ENCODE measurements around the gene KCNJ15. TPM values are rescaled to one million over a fixed set of nuclear protein-coding genes. Genes with fewer than 3 reads are reported as not detected.
A peak's percentile ranks its signal among the peaks of the same experiment; 100 is the strongest.

Gene KCNJ15
- total and polyA plus RNA-seq, 2 of the 4 experiments (the other 2 are of a cell fraction), result under 0.01 to 0.07 TPM

GRCh38 chr21:38284216-38284615, 27.4 kb downstream of the KCNJ15 start:
- peak overlapping the region; percentile 91; the same call in 1 of the 3 replicates for H2BK15ac ChIP-seq (ENCODE audit: low read depth, low read length)
- H3K18ac ChIP-seq (ENCODE audit: low read depth, low read length), result peak overlapping the region; percentile 37; the same call in 1 of the 2 replicates
- intact Hi-C loops (cut with micrococcal nuclease), result no loop called here
- ChIA-PET CTCF (interaction anchor here (0.6 kb wide), 1 partner anchor 11 kb away, joined by 3 read pairs; no protein-coding TSS in a partner anchor), POLR2A (ENCODE audit: unreplicated experiment) (no interaction called here)
- DNase-seq (no peak), ATAC-seq (ENCODE audit: low read depth) (no peak)
- no peak overlapping the region for H3K56ac ChIP-seq (ENCODE audit: extremely low read depth, insufficient read depth, low read length)
- H4K8ac ChIP-seq (ENCODE audit: low read depth in 2 of 2, low read length in 2 of 2), result 0 out of 4 replicates have a peak overlapping the region, but pooled peaks of 1 of the 2 experiments have one; percentile 73
- H3K4me3 ChIP-seq (ENCODE audit: insufficient read depth, low read depth, low read length), result no peak overlapping the region
- no peak overlapping the region for H3K14ac ChIP-seq (replicated peaks; ENCODE audit: low read depth, low read length)
- no TSS peak for BruUV-seq (replicated peaks)
- peak overlapping the region; percentile 6 for H2BK20ac ChIP-seq (ENCODE audit: low read depth, low read length)
- H3K9me3 ChIP-seq (ENCODE audit: control insufficient read depth, insufficient read depth, low read length), result no peaks in the 10 kb centered on the region
- 81% methylated on average over 3 of the region's 6 CpGs; no CpG with 5 or more reads in 1 of the 2 experiments for WGBS, 2 experiments (ENCODE audit: extremely low coverage in 2 of 2, insufficient read length in 1 of 2)
- H4K91ac ChIP-seq (ENCODE audit: insufficient read depth, low read depth, low read length), result peak overlapping the region; percentile 72; the same call in 1 of the 2 replicates
- no peak overlapping the region for H2AFZ ChIP-seq (replicated peaks; ENCODE audit: low read length, poor library complexity)
- in situ Hi-C loops (cut with MboI; ENCODE audit: low sequenced_read_pairs), result no loop called here
- H3K23ac ChIP-seq (ENCODE audit: low read depth, low read length), result no peak overlapping the region
- TF ChIP-seq CEBPB (IDR thresholded peaks at IDR 0.05; ENCODE audit: low read depth, low read length), result no peak
- no peaks in the 10 kb centered on the region for H3K79me1 ChIP-seq (ENCODE audit: low read depth in 1 of 2, low read length in 2 of 2)
- H4K5ac ChIP-seq (ENCODE audit: low read depth, low read length), result no peak overlapping the region
- H3K4ac ChIP-seq (ENCODE audit: low read depth, low read length), result no peak overlapping the region
- H2BK5ac ChIP-seq (ENCODE audit: low read depth, low read length, poor library complexity, severe bottlenecking), result no peak overlapping the region
- H2AK9ac ChIP-seq (replicated peaks; ENCODE audit: low read depth, low read length, poor library complexity), result no peak overlapping the region
- dilution Hi-C loops (cut with HindIII; ENCODE audit: low sequenced_read_pairs, unreplicated experiment), result no loop called here
- H4K20me1 ChIP-seq (ENCODE audit: insufficient read depth, low read length), result no peaks in the 10 kb centered on the region
- H3K4me2 ChIP-seq (ENCODE audit: low read depth, low read length), result no peak overlapping the region
- no peaks in the 10 kb centered on the region for H3K27me3 ChIP-seq (ENCODE audit: control insufficient read depth, insufficient read depth, low read length)
- no peak overlapping the region for H3K9ac ChIP-seq (ENCODE audit: low read depth, low read length)
- peaks cover 11% of the 10 kb centered on the region for H3K9me1 ChIP-seq (ENCODE audit: insufficient read depth, low read length)
- H3K4me1 ChIP-seq (ENCODE audit: control insufficient read depth, insufficient read depth, low read length), result peaks cover 10% of the 10 kb centered on the region; the same call in 1 of the 2 replicates
- H3K27ac ChIP-seq (ENCODE audit: insufficient read depth, low read length), result no peak overlapping the region
- no peaks in the 10 kb centered on the region for H3K36me3 ChIP-seq (ENCODE audit: control insufficient read depth, insufficient read depth, low read length)
- peak overlapping the region; percentile 6; the same call in 1 of the 2 replicates for H2BK120ac ChIP-seq (ENCODE audit: low read depth, low read length)
- H2AK5ac ChIP-seq (ENCODE audit: low read depth, low read length), result peak overlapping the region; percentile 86

All from IMR-90 (cell line).